ENCODE measurements around the gene SLC6A5.
"Not testable (repeated sequence)": the region's sequence is repeated elsewhere in the genome, so short reads cannot be mapped to it uniquely, and the experiment has no call there.

Gene SLC6A5

DNA sequence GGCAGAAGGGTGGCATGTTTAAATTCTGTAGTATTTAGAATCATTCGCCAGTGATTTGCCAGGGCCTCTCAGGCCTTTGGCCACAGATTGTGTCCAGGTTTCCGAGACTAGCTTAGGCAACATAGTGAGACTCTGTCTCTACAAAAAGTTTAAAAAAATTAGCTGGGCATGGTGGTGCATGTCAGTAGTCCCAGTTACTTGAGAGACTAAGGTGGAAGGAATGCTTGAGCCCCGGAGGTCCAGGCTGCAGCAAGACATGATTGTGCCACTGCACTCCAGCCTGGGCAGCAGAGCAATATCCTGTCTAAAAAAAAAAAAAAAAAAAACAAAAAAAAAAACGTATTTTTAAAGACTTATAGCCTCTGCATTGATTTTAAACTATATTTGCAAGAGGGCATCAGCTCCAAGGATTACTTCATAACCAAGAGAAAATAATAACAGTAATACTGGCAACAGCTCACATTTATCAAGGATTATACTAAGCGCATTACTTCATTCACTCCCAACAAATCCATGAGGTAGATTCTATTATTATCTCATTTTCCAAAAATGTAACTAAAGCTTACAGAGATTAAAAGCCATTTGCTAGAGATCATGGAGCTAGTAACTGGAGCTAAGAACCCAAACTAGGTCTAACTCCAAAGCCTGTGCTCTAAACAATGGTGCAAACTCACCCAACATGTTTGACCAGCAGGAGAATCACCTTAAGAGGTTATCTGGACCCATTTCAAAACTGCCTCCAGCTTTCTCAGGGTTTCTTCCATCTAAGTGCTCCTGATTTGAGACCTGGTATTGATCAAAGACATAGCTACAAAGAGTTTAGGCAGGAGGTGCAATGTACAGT is 32.6 kb upstream of the SLC6A5 start:
- H3K9me3 ChIP-seq (replicated peaks in 1 of 11), result no peaks in the 10 kb centered on the region
- no peak overlapping the region for H3K27ac ChIP-seq
- H3K9ac ChIP-seq, result no peak overlapping the region
- H3K36me3 ChIP-seq, result no peaks in the 10 kb centered on the region
- no peaks in the 10 kb centered on the region for H3K4me1 ChIP-seq
- no peak overlapping the region for H3K4me2 ChIP-seq
- no peak for TF ChIP-seq Cebpa-rat (IDR thresholded peaks at IDR 0.05)
- H3K4me3 ChIP-seq, result no peak overlapping the region
- no peaks in the 10 kb centered on the region for H4K20me1 ChIP-seq
- H3K27me3 ChIP-seq, result no peaks in the 10 kb centered on the region

GRCh38 chr11:20579725-20580124 is 19.7 kb upstream of the SLC6A5 start:
- H3K36me3 ChIP-seq; H3K27ac ChIP-seq; H3K4me1 ChIP-seq; H3K9ac ChIP-seq; H3K27me3 ChIP-seq; H3K4me3 ChIP-seq; H3K9me3 ChIP-seq (replicated peaks in 1 of 11); H4K20me1 ChIP-seq; H3K4me2 ChIP-seq: not testable (repeated sequence)

- no peak overlapping the region for H3K27ac ChIP-seq
- H4K20me1 ChIP-seq, result no peaks in the 10 kb centered on the region
- H3K4me2 ChIP-seq, result no peak overlapping the region
- H3K27me3 ChIP-seq, result no peaks in the 10 kb centered on the region
- H3K9ac ChIP-seq, result no peak overlapping the region
- no peak overlapping the region for H3K4me3 ChIP-seq
- H3K36me3 ChIP-seq, result no peaks in the 10 kb centered on the region
- no peak for TF ChIP-seq Cebpa-rat (IDR thresholded peaks at IDR 0.05)
- no peaks in the 10 kb centered on the region for H3K9me3 ChIP-seq (replicated peaks in 1 of 11)
- H3K4me1 ChIP-seq, result peaks cover 0 to 4% (median 0%) of the 10 kb centered on the region in 10 experiments; a peak in 1 of 20 replicates
Measured at GRCh38 chr11:20583201-20583600, 16.2 kb upstream of the SLC6A5 start.

DNA sequence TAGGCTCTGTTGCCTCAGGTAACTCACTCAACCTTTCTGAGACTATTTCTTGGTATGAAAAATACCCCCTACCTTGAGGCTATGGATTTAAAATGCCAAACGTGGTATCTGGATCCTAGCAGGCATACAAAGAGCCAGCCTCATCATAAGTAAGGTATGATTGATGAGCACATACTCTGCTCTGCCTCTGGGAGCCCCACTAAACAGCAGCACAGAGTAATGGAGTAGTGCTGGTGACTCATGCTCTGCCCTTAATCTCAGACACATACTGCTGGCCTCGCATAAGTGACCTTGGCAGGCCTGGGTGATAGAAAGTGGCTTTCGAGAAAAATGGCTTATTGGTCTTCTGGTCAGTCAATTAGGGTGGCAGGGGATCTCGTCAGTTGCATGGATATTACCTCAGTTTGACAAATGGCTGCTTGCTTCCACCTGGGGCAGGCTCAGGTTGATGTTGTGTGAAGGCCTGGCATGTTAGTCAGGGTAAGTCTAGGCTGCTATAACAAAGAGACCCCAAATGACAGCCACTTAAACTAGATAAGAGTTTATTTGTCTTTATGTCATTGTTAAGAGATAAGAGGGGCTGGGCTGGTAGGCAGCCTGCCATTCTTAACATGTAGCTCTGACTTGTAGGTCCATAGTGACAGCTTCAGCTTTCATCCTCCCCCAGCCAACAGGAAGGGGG is 15.2 kb upstream of the SLC6A5 start:
- Histone ChIP-seq H3K27ac (no peak overlapping the region), H3K27me3 (no peaks in the 10 kb centered on the region), H3K4me1 (peaks cover 0 to 4% (median 0%) of the 10 kb centered on the region in 10 experiments; a peak in 1 of 20 replicates), H3K4me3 (no peak overlapping the region), H3K9ac (no peak overlapping the region), H3K36me3 (no peaks in the 10 kb centered on the region), H4K20me1 (no peaks in the 10 kb centered on the region), H3K4me2 (no peak overlapping the region), H3K9me3 (replicated peaks in 1 of 11) (no peaks in the 10 kb centered on the region)
- no peak for TF ChIP-seq Cebpa-rat (IDR thresholded peaks at IDR 0.05)

GRCh38 chr11:20589796-20590195 is 9.6 kb upstream of the SLC6A5 start:
- H3K36me3 ChIP-seq, result no peaks in the 10 kb centered on the region
- H3K27me3 ChIP-seq, result no peaks in the 10 kb centered on the region
- no peaks in the 10 kb centered on the region for H4K20me1 ChIP-seq
- no peak overlapping the region for H3K4me2 ChIP-seq
- no peak overlapping the region for H3K27ac ChIP-seq
- no peak overlapping the region for H3K4me3 ChIP-seq
- no peaks in the 10 kb centered on the region for H3K9me3 ChIP-seq (replicated peaks in 1 of 11)
- no peak overlapping the region for H3K9ac ChIP-seq
- no peaks in the 10 kb centered on the region for H3K4me1 ChIP-seq
- no peak for TF ChIP-seq Cebpa-rat (IDR thresholded peaks at IDR 0.05)

DNA sequence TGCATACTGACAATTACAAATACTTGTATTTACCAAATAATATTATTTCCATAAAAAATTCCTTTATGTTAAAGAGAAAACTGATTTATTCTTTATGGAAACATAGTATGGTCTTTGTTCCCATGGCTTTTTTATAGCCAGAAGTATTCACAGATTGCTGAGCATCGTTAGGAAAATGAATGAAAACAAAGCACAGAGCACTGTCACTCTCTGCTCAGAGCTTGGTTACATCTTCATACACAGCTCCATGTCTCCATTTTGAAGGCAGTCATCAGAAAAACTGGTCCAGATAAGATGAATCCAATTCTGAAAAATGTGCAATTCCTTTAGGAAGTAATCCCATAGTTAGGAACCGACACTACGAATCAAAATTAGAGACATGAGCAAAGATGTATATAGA is 9.0 kb upstream of the SLC6A5 start:
- Histone ChIP-seq H3K9me3 (replicated peaks in 1 of 11) (no peaks in the 10 kb centered on the region), H3K4me1 (no peaks in the 10 kb centered on the region), H3K9ac (no peak overlapping the region), H4K20me1 (no peaks in the 10 kb centered on the region), H3K27me3 (no peaks in the 10 kb centered on the region), H3K36me3 (no peaks in the 10 kb centered on the region), H3K27ac (no peak overlapping the region), H3K4me2 (no peak overlapping the region), H3K4me3 (no peak overlapping the region)
- TF ChIP-seq Cebpa-rat (IDR thresholded peaks at IDR 0.05), result no peak

GRCh38 chr11:20592741-20593140 is 6.7 kb upstream of the SLC6A5 start:
- Histone ChIP-seq H3K9ac (no peak overlapping the region), H3K27ac (no peak overlapping the region), H3K4me2 (no peak overlapping the region), H3K4me1 (no peaks in the 10 kb centered on the region), H3K36me3 (no peaks in the 10 kb centered on the region), H3K4me3 (no peak overlapping the region), H3K27me3 (peaks cover 0 to 10% (median 4%) of the 10 kb centered on the region in 11 experiments; a peak in 11 of 22 replicates), H4K20me1 (no peaks in the 10 kb centered on the region), H3K9me3 (replicated peaks in 1 of 11) (peaks cover 8 to 19% (median 16%) of the 10 kb centered on the region in 11 experiments)
- TF ChIP-seq Cebpa-rat (IDR thresholded peaks at IDR 0.05), result no peak

- no peak overlapping the region for H3K4me3 ChIP-seq
- no peaks in the 10 kb centered on the region for H4K20me1 ChIP-seq
- H3K4me2 ChIP-seq, result no peak overlapping the region
- no peak overlapping the region for H3K9ac ChIP-seq
- TF ChIP-seq Cebpa-rat (IDR thresholded peaks at IDR 0.05), result no peak
- no peaks in the 10 kb centered on the region for H3K36me3 ChIP-seq
- H3K4me1 ChIP-seq, result no peaks in the 10 kb centered on the region
- peaks cover 10 to 27% (median 21%) of the 10 kb centered on the region in 11 experiments; a peak in 21 of 22 replicates for H3K27me3 ChIP-seq
- peaks cover 26 to 36% (median 31%) of the 10 kb centered on the region in 11 experiments for H3K9me3 ChIP-seq (replicated peaks in 1 of 11)
- H3K27ac ChIP-seq, result no peak overlapping the region
Measured at GRCh38 chr11:20594274-20595061, 4.9 kb upstream of the SLC6A5 start.

- no peaks in the 10 kb centered on the region for H4K20me1 ChIP-seq
- peaks cover 15 to 33% (median 27%) of the 10 kb centered on the region in 11 experiments for H3K27me3 ChIP-seq
- no peak overlapping the region for H3K27ac ChIP-seq
- H3K9ac ChIP-seq, result no peak overlapping the region
- H3K4me2 ChIP-seq, result no peak overlapping the region
- no peak overlapping the region for H3K4me3 ChIP-seq
- H3K36me3 ChIP-seq, result no peaks in the 10 kb centered on the region
- TF ChIP-seq Cebpa-rat (IDR thresholded peaks at IDR 0.05), result peak in 1 of 11 experiments; percentile 19; a peak in 2 of 22 replicates
- peaks cover 28 to 36% (median 31%) of the 10 kb centered on the region in 11 experiments for H3K9me3 ChIP-seq (replicated peaks in 1 of 11)
- H3K4me1 ChIP-seq, result no peaks in the 10 kb centered on the region
Measured at GRCh38 chr11:20595101-20595500, 4.3 kb upstream of the SLC6A5 start.
